IMR-90 (cell line): ENCODE data around the gene DNAJC13.

Experiments
- CHD1 ChIP-seq: IDR thresholded peaks from 2 replicates; pipeline ENCODE4 v1.6.1; 2012; ENCODE audit warnings: low read depth, low read length, improper control_type of control experiment
- MXI1 ChIP-seq: IDR thresholded peaks from 2 replicates; pipeline ENCODE4 v1.6.1; 2012; ENCODE audit warnings: low read depth, mild to moderate bottlenecking, low read length, moderate library complexity, borderline replicate concordance
- POLR2A ChIP-seq: IDR thresholded peaks from 2 replicates; pipeline ENCODE4 v1.6.1; 2012; ENCODE audit warnings: mild to moderate bottlenecking, low read depth, low read length
- RAD21 ChIP-seq: IDR thresholded peaks from 2 replicates; pipeline ENCODE4 v1.6.1; 2012; ENCODE audit warnings: low read length, improper control_type of control experiment
- RFX5 ChIP-seq: IDR thresholded peaks from 2 replicates; pipeline ENCODE4 v1.8.0; 2012; ENCODE audit warnings: low read depth, mild to moderate bottlenecking, low read length, moderate library complexity
- TF ChIP-seq, protein P1 (sequence below): conservative IDR thresholded peaks from 2 replicates; pipeline ENCODE4 v1.5.1; 2012; ENCODE audit warnings: mild to moderate bottlenecking, low read depth, low read length, improper control_type of control experiment

DNA sequence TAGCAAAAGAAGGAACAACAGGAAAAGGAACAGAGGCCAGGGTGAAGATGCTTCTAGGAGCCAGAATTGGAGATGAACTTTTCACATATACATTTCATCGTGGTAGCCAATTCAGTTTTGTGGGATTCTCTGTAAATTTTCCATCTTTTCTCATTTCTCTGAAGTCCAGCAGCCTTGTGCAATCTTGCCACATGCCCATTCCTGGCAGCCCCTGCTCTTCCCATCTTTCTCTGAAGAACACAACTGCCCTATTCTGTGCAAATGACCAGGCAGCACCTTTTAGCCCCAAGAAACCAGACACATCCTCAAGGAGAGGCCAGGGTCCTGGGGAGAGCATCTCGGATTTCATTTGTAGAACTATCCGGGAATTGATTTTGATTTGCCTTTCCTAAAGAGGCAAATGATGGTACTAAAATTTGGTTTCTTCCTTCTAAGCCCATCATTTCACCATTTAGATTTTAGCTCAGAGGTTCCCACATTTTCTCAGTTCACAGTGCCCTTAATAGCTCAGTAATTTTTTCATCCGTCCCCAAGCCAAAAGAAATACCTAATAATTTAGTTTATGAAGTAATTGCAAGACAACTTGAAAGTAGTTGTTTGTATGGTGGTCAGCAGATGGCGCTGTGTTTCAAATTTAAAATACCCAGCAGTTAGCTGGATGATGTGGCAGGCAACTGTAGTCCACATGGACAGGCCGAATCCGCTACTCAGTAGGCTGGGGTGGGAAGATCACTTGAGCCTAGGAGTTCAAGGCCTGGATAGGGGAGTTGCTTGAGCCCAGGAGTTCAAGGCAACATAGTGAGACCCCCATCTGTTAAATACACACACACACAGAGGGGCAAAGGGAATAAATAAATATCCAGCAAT, 118.5 kb downstream of the DNAJC13 start:
- TF ChIP-seq, protein P1, sequence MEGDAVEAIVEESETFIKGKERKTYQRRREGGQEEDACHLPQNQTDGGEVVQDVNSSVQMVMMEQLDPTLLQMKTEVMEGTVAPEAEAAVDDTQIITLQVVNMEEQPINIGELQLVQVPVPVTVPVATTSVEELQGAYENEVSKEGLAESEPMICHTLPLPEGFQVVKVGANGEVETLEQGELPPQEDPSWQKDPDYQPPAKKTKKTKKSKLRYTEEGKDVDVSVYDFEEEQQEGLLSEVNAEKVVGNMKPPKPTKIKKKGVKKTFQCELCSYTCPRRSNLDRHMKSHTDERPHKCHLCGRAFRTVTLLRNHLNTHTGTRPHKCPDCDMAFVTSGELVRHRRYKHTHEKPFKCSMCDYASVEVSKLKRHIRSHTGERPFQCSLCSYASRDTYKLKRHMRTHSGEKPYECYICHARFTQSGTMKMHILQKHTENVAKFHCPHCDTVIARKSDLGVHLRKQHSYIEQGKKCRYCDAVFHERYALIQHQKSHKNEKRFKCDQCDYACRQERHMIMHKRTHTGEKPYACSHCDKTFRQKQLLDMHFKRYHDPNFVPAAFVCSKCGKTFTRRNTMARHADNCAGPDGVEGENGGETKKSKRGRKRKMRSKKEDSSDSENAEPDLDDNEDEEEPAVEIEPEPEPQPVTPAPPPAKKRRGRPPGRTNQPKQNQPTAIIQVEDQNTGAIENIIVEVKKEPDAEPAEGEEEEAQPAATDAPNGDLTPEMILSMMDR = peak; percentile 75
- TF ChIP-seq POLR2A = no peak
- peak; percentile 87 for TF ChIP-seq MXI1
- TF ChIP-seq RAD21 = peak; percentile 76
- TF ChIP-seq RFX5 = no peak
- TF ChIP-seq CHD1 = no peak
